PFSK-1 (cell line): ENCODE results near the gene NRXN3.

Source experiments
- FOXP2 ChIP-seq: optimal IDR thresholded peaks from 2 replicates; pipeline ENCODE3; 2011; ENCODE audit warnings: borderline replicate concordance, control low read depth, inconsistent platforms; ENCODE audit not compliant: insufficient read depth; ENCODE audit errors: extremely low read length, extremely low read depth
- POLR2AphosphoS5 ChIP-seq: IDR thresholded peaks from 2 replicates; pipeline ENCODE4 v1.6.1; 2012; ENCODE audit warnings: low read depth, mild to moderate bottlenecking, control low read depth, low read length, moderate library complexity
- REST ChIP-seq, 2 experiments: IDR thresholded peaks; 2 replicates each; pipeline versions ENCODE4 v1.6.1 to v1.8.0; 2011 to 2012; ENCODE audit warnings: low read depth in 2 of 2, low read length in 2 of 2, control low read depth in 1 of 2, inconsistent platforms in 1 of 2, mild to moderate bottlenecking in 1 of 2, moderate library complexity in 1 of 2; ENCODE audit not compliant: insufficient read depth in 1 of 2
- SIN3A ChIP-seq: IDR thresholded peaks from 2 replicates; pipeline ENCODE4 v1.6.1; 2012; ENCODE audit warnings: mild to moderate bottlenecking, low read length, moderate library complexity, borderline replicate concordance; ENCODE audit not compliant: insufficient read depth
- TAF1 ChIP-seq: IDR thresholded peaks from 2 replicates; pipeline ENCODE4 v1.6.1; 2012; ENCODE audit warnings: low read length, control low read depth, borderline replicate concordance; ENCODE audit not compliant: insufficient read depth

DNA sequence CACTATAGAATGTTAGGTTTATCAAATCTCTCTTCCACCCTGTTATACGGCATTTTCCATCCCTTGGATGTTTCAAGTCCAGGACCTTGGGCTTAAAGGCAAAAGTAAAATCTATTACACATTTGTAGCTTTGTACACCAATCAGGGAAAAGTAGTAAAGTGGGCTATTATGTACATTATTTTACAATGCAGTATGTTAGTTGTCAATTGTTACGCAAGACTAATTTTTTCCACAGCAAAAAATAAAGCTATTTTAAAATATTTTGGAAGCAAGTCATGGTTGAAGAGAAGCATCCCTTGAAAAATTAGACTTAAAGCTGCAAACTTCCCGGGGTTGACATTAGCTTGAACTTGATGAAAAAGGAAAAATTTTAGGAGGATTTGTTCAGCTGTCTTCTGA lies 1564.9 kb downstream of the NRXN3 start:
- TF ChIP-seq TAF1 (no peak), POLR2AphosphoS5 (no peak), SIN3A (no peak), REST (IDR thresholded peaks at IDR 0.05; ENCODE audit: insufficient read depth in 1 of 2, low read depth in 2 of 2, low read length in 2 of 2) (no peak), FOXP2 (no peak)
